ENCODE data around the gene SULT4A1. TPM values are rescaled to one million over a fixed set of nuclear protein-coding genes. Genes with fewer than 3 reads are reported as not detected.

The SULT4A1 gene
- total RNA-seq, 1 experiment from 2014 or later: 15.0 TPM

DNA sequence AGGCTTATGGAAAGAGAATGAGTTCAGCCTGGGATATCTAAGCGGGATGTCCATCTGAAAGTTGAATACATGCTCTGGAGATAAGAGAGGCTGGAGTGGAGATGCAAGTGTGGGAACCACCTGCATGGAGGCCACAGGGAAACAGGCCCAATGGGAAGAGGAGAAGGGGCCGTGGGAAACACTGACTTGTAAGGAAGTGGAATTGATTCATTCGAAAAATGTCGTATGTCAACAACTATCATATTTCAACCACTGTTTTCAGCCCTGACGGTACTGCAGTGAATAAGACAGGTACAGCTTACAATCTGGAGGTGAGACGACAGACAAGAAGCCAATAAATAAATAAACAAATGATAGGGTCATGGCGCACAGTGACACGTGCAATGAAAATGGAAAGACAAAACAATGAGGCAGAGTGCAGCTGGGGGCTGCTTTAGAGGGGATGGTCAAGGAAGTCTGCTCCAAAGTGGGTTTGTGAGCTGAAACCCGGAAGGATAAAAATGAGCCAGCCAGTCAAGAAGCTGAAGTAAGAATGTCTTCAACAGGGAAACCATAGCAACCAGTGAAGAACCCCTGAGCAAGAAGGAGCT lies 86.1 kb downstream of the SULT4A1 start:
- no peaks in the 10 kb centered on the region for H3K79me2 ChIP-seq (ENCODE audit: insufficient read depth, low read length)
- DNase-seq: no peak
- H3K4me1 Mint-ChIP-seq: peaks cover 0 to 2% of the 10 kb centered on the region in 2 experiments; a peak in 1 of 4 replicates
- H3K4ac ChIP-seq (ENCODE audit: low read depth, low read length): no peak overlapping the region
- no peak overlapping the region for H3K23ac ChIP-seq (ENCODE audit: insufficient read length, low read depth, low read length)
- H2BK120ac ChIP-seq (ENCODE audit: low read depth, low read length, poor library complexity, severe bottlenecking): no peak overlapping the region
- H3K27me3 ChIP-seq (ENCODE audit: insufficient read depth, low read length): peaks cover 2% of the 10 kb centered on the region; the same call in 1 of the 2 replicates
- no CpG with 5 or more reads among the region's 9 CpGs for WGBS (ENCODE audit: extremely low coverage, insufficient read length, low lambda C conversion rate)
- H3K14ac ChIP-seq (ENCODE audit: insufficient read depth, low read length): no peak overlapping the region
- no peak overlapping the region for H2BK12ac ChIP-seq (ENCODE audit: insufficient read length, low read depth, low read length)
- peaks cover 6% of the 10 kb centered on the region for H3K27me3 Mint-ChIP-seq (ENCODE audit: low read depth)
- no peak overlapping the region for H4K5ac ChIP-seq (ENCODE audit: insufficient read length, low read depth, low read length)
- no peak overlapping the region for H3K9ac ChIP-seq (ENCODE audit: extremely low read depth, insufficient read length, low read length)
- H4K20me1 ChIP-seq (ENCODE audit: control insufficient read depth, insufficient read depth, insufficient read length): no peaks in the 10 kb centered on the region
- no peak overlapping the region for H3K4me3 Mint-ChIP-seq
- no peak overlapping the region for H3K4me2 ChIP-seq (ENCODE audit: insufficient read depth, insufficient read length, low read length)
- TF ChIP-seq, protein P1, sequence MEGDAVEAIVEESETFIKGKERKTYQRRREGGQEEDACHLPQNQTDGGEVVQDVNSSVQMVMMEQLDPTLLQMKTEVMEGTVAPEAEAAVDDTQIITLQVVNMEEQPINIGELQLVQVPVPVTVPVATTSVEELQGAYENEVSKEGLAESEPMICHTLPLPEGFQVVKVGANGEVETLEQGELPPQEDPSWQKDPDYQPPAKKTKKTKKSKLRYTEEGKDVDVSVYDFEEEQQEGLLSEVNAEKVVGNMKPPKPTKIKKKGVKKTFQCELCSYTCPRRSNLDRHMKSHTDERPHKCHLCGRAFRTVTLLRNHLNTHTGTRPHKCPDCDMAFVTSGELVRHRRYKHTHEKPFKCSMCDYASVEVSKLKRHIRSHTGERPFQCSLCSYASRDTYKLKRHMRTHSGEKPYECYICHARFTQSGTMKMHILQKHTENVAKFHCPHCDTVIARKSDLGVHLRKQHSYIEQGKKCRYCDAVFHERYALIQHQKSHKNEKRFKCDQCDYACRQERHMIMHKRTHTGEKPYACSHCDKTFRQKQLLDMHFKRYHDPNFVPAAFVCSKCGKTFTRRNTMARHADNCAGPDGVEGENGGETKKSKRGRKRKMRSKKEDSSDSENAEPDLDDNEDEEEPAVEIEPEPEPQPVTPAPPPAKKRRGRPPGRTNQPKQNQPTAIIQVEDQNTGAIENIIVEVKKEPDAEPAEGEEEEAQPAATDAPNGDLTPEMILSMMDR (conservative IDR thresholded peaks at IDR 0.05): no peak
- no peak overlapping the region for H3K27ac Mint-ChIP-seq
- H2BK5ac ChIP-seq (ENCODE audit: insufficient read length, low read length): no peak overlapping the region
- no peaks in the 10 kb centered on the region for H3K4me1 ChIP-seq (ENCODE audit: insufficient read depth, low read length)
- H3K56ac ChIP-seq (ENCODE audit: insufficient read length, low read depth, low read length): no peak overlapping the region
- H4K8ac ChIP-seq (replicated peaks; ENCODE audit: insufficient read length, low read depth, low read length): no peak overlapping the region
- H3K23me2 ChIP-seq (ENCODE audit: insufficient read length, low read depth, low read length, poor library complexity, severe bottlenecking): no peaks in the 10 kb centered on the region
- no peak overlapping the region for H2AFZ ChIP-seq (ENCODE audit: low read length)
- no peak overlapping the region for H3K18ac ChIP-seq (ENCODE audit: insufficient read length, low read depth, low read length)
- H3K36me3 Mint-ChIP-seq (ENCODE audit: insufficient read depth in 1 of 3, low read depth in 3 of 3): no peaks in the 10 kb centered on the region
- H2BK15ac ChIP-seq (ENCODE audit: low read depth, low read length): no peak overlapping the region
- H3T11ph ChIP-seq (ENCODE audit: low read length): no peak overlapping the region
- no peak overlapping the region for H2BK20ac ChIP-seq (ENCODE audit: low read depth, low read length, poor library complexity, severe bottlenecking)
- no peak overlapping the region for H2AK5ac ChIP-seq (ENCODE audit: insufficient read length, low read length)
- no peak overlapping the region for H3K27ac ChIP-seq (ENCODE audit: insufficient read length, low read depth, low read length)
- no peak overlapping the region for H4K91ac ChIP-seq (ENCODE audit: insufficient read length, low read depth, low read length)
- H3K9me3 ChIP-seq (ENCODE audit: control insufficient read depth, low read depth, low read length): no peaks in the 10 kb centered on the region
- no peaks in the 10 kb centered on the region for H3K9me3 Mint-ChIP-seq
- no peaks in the 10 kb centered on the region for H3K79me1 ChIP-seq (ENCODE audit: insufficient read depth, low read depth, low read length, poor library complexity, severe bottlenecking)

Other genes starting within 250 kb of the SULT4A1 start
- gene EFCAB6, start 50.2 kb downstream of the SULT4A1 start, total RNA-seq (2021): 0.20 and 0.31 TPM in 2 replicates
- 5.2 and 5.5 TPM in 2 replicates for gene PNPLA5, start 29.5 kb upstream of the SULT4A1 start, total RNA-seq (2021)
- gene PNPLA3, start 61.3 kb upstream of the SULT4A1 start, total RNA-seq (2021): 16.5 and 17.5 TPM in 2 replicates
- gene SAMM50, start 92.9 kb upstream of the SULT4A1 start, total RNA-seq (2021): 56.6 and 57.2 TPM in 2 replicates
- 15.6 and 17.2 TPM in 2 replicates for gene PARVB, start 161.8 kb upstream of the SULT4A1 start, total RNA-seq (2021)

Measured in H9 (cell line).